Measurements from ENCODE around the gene BPI.
"Not testable (repeated sequence)": the region's sequence is repeated elsewhere in the genome, so short reads cannot be mapped to it uniquely, and the experiment has no call there.

Gene BPI

GRCh38 chr20:38339521-38339896 is 35.6 kb downstream of the BPI start:
- DNase-seq, result not testable (repeated sequence)

- DNase-seq, result no peak
Observed at GRCh38 chr20:38339997-38340396, 36.0 kb downstream of the BPI start.

GRCh38 chr20:38340693-38341092 is 36.7 kb downstream of the BPI start:
- DNase-seq, result no peak

- no peak for DNase-seq
Observed at GRCh38 chr20:38342216-38342615, 38.3 kb downstream of the BPI start.

GRCh38 chr20:38342713-38343310 is 38.9 kb downstream of the BPI start:
- DNase-seq, result no peak

GRCh38 chr20:38343311-38344106 is 39.6 kb downstream of the BPI start:
- no peak for DNase-seq

- DNase-seq, result no peak
Observed at GRCh38 chr20:38344107-38344701, 40.2 kb downstream of the BPI start.

- DNase-seq, result no peak
Observed at GRCh38 chr20:38345643-38346042, 41.7 kb downstream of the BPI start.

- no peak for DNase-seq
Observed at GRCh38 chr20:38346247-38346651, 42.3 kb downstream of the BPI start, which contains the start of gene LBP. LBP (plus strand) TSS chr20:38346482; CDS start chr20:38346517, 35 bp downstream.

- DNase-seq, result no peak
Observed at GRCh38 chr20:38346741-38347140, 42.8 kb downstream of the BPI start.

GRCh38 chr20:38349856-38350255 is 45.9 kb downstream of the BPI start:
- DNase-seq, result no peak

GRCh38 chr20:38350879-38351775 is 47.2 kb downstream of the BPI start:
- no peak for DNase-seq

- no peak for DNase-seq
Observed at GRCh38 chr20:38353316-38353715, 49.4 kb downstream of the BPI start.

GRCh38 chr20:38354227-38354626 is 50.3 kb downstream of the BPI start:
- DNase-seq, result no peak

GRCh38 chr20:38355161-38356012 is 51.4 kb downstream of the BPI start:
- no peak for DNase-seq

- no peak for DNase-seq
Observed at GRCh38 chr20:38357653-38358207, 53.8 kb downstream of the BPI start.

- DNase-seq, result no peak
Observed at GRCh38 chr20:38358556-38358955, 54.6 kb downstream of the BPI start.

- no peak for DNase-seq
Observed at GRCh38 chr20:38363004-38363747, 59.2 kb downstream of the BPI start.

- DNase-seq, result no peak
Observed at GRCh38 chr20:38369389-38369788, 65.4 kb downstream of the BPI start.

GRCh38 chr20:38372806-38373205 is 68.8 kb downstream of the BPI start:
- no peak for DNase-seq

Data from NCI-H1436 treated with DMSO at 0.1 percent for 48 hours (cell line).